H1 (cell line): ENCODE data around the gene RPL19. TPM values are rescaled to one million over a fixed set of nuclear protein-coding genes. Genes with fewer than 3 reads are reported as not detected.
A peak's percentile ranks its signal among the peaks of the same experiment; 100 is the strongest.

Source experiments
- CTCF ChIA-PET: fragments of 300-600 bp; sonication (Branson Sonifier 250); formaldehyde crosslinking; loops from one replicate; lab custom pipeline; 2021; ENCODE audit not compliant: partially characterized antibody; lab: Charles Lee
- POLR2A ChIA-PET: fragments of 300-600 bp; sonication (Branson Sonifier 250); formaldehyde crosslinking; loops from one replicate; lab custom pipeline; 2021; ENCODE audit warnings: inconsistent platforms; ENCODE audit not compliant: partially characterized antibody; lab: Charles Lee
- DNase-seq, 2 experiments: peaks; one replicate each; pipeline versions ENCODE4 v3.0.0 to v3.0.0-alpha.2; 2010 to 2022; ENCODE audit warnings: low spot score in 2 of 2, low read depth in 1 of 2, mixed read lengths in 1 of 2
- FAIRE-seq: peaks from 2 replicates; lab custom pipeline; 2011; peaks lifted over from hg19 to GRCh38; lab: Jason Lieb, UNC
- H2AFZ ChIP-seq: 2 replicates; pipeline ENCODE4 v1.8.1; 2012; ENCODE audit warnings: low read length, inconsistent platforms
- H2AK5ac ChIP-seq: 2 replicates; pipeline ENCODE4 v1.6.1; 2013; ENCODE audit warnings: low read depth, low read length
- H2BK120ac ChIP-seq: replicated peaks from 2 replicates; pipeline ENCODE3; 2013; ENCODE audit warnings: low read depth, low read length, inconsistent platforms
- H2BK12ac ChIP-seq: 2 replicates; pipeline ENCODE4 v1.6.1; 2013; ENCODE audit warnings: low read depth, low read length
- H2BK15ac ChIP-seq: 2 replicates; pipeline ENCODE4 v1.6.1; 2013; ENCODE audit warnings: low read length
- H2BK20ac ChIP-seq: 2 replicates; pipeline ENCODE4 v1.6.1; 2013; ENCODE audit warnings: low read length
- H2BK5ac ChIP-seq: 2 replicates; pipeline ENCODE4 v1.6.1; 2013; ENCODE audit warnings: low read depth, low read length
- H3K14ac ChIP-seq: 2 replicates; pipeline ENCODE4 v1.6.1; 2013; ENCODE audit warnings: inconsistent platforms; ENCODE audit not compliant: insufficient read length
- H3K18ac ChIP-seq: 2 replicates; pipeline ENCODE4 v1.6.1; 2013; ENCODE audit warnings: low read length; ENCODE audit errors: extremely low read depth
- H3K23ac ChIP-seq: 2 replicates; pipeline ENCODE4 v1.6.1; 2013; ENCODE audit warnings: inconsistent platforms; ENCODE audit not compliant: insufficient read length
- H3K23me2 ChIP-seq: 2 replicates; pipeline ENCODE4 v1.6.1; 2013; ENCODE audit warnings: low read depth, low read length
- H3K27ac ChIP-seq: 2 replicates; pipeline ENCODE4 v1.6.1; 2011; ENCODE audit warnings: low read depth, low read length, inconsistent platforms
- H3K27me3 ChIP-seq, 4 experiments: replicated peaks in 1 of 4; 1 replicate in 1 of 4; 2 replicates in 3 of 4; pipeline versions ENCODE4 v1.6.1 to v1.8.1; 2011 to 2013; ENCODE audit warnings: low read length in 3 of 4, mild to moderate bottlenecking in 3 of 4, inconsistent platforms in 2 of 4, mixed read lengths in 2 of 4, moderate library complexity in 1 of 4; ENCODE audit not compliant: control insufficient read depth in 3 of 4, insufficient read depth in 3 of 4; ENCODE audit errors: extremely low read depth in 1 of 4
- H3K36me3 ChIP-seq, 4 experiments: 2 replicates each; pipeline versions ENCODE4 v1.6.1 to v1.8.1; 2011 to 2013; ENCODE audit warnings: mild to moderate bottlenecking in 4 of 4, low read length in 3 of 4, moderate library complexity in 2 of 4, control low read depth in 1 of 4, inconsistent platforms in 1 of 4; ENCODE audit not compliant: insufficient read depth in 4 of 4, control insufficient read depth in 2 of 4
- H3K4ac ChIP-seq: replicated peaks from 2 replicates; pipeline ENCODE3; 2013; ENCODE audit warnings: low read length, low read depth, mixed read lengths, inconsistent platforms; ENCODE audit not compliant: insufficient read length
- H3K4me1 ChIP-seq, 4 experiments: replicated peaks in 1 of 4; 1 replicate in 1 of 4; 2 replicates in 3 of 4; pipeline versions ENCODE4 v1.6.1 to v1.8.1; 2011 to 2013; ENCODE audit warnings: low read length in 3 of 4, inconsistent platforms in 2 of 4, mixed read lengths in 1 of 4; ENCODE audit not compliant: insufficient read depth in 4 of 4, control insufficient read depth in 3 of 4
- H3K4me2 ChIP-seq, 2 experiments: 2 replicates each; pipeline versions ENCODE4 v1.6.1 to v1.8.1; 2011 to 2013; ENCODE audit warnings: low read depth in 2 of 2, low read length in 2 of 2, control low read depth in 1 of 2, inconsistent platforms in 1 of 2, mild to moderate bottlenecking in 1 of 2; ENCODE audit not compliant: insufficient read depth in 1 of 2
- H3K4me3 ChIP-seq, 4 experiments: fragments of 200-600, 300-600 bp in 1 of 4; sonication (generic), shearing (Covaris generic), sonication (Bioruptor Twin) in 1 of 4; 2 replicates each; pipeline versions ENCODE4 v1.5.1 to v1.8.1; 2011 to 2016; ENCODE audit warnings: low read length in 4 of 4, low read depth in 3 of 4, control low read depth in 2 of 4, inconsistent platforms in 2 of 4, mild to moderate bottlenecking in 2 of 4, mixed read lengths in 1 of 4, moderate library complexity in 1 of 4; ENCODE audit not compliant: insufficient read depth in 2 of 4; ENCODE audit errors: extremely low read depth in 1 of 4
- H3K56ac ChIP-seq: replicated peaks from 2 replicates; pipeline ENCODE3; 2013; ENCODE audit warnings: low read depth, mild to moderate bottlenecking, mixed read lengths, low read length, inconsistent platforms; ENCODE audit not compliant: insufficient read length
- H3K79me1 ChIP-seq: 2 replicates; pipeline ENCODE4 v1.6.1; 2013; ENCODE audit warnings: low read depth, low read length, control low read depth
- H3K79me2 ChIP-seq, 2 experiments: 2 replicates each; pipeline versions ENCODE4 v1.6.1 to v1.8.1; 2012 to 2013; ENCODE audit warnings: low read length in 2 of 2, mild to moderate bottlenecking in 2 of 2, inconsistent platforms in 1 of 2; ENCODE audit not compliant: insufficient read depth in 2 of 2, control insufficient read depth in 1 of 2
- H3K9ac ChIP-seq, 4 experiments: replicated peaks in 1 of 4; 1 replicate in 1 of 4; 2 replicates in 3 of 4; pipeline versions ENCODE4 v1.6.1 to v1.8.1; 2011 to 2013; ENCODE audit warnings: low read depth in 3 of 4, low read length in 3 of 4, control low read depth in 2 of 4, mild to moderate bottlenecking in 2 of 4, moderate library complexity in 2 of 4, inconsistent platforms in 1 of 4; ENCODE audit errors: extremely low read depth in 1 of 4
- H3K9me3 ChIP-seq, 2 experiments: 2 replicates each; pipeline versions ENCODE4 v1.6.1 to v1.8.1; 2012 to 2013; ENCODE audit warnings: mild to moderate bottlenecking in 2 of 2, moderate library complexity in 2 of 2, control low read depth in 1 of 2, inconsistent platforms in 1 of 2, low read depth in 1 of 2, low read length in 1 of 2, mixed read lengths in 1 of 2; ENCODE audit not compliant: insufficient read depth in 2 of 2
- H4K20me1 ChIP-seq, 2 experiments: replicated peaks in 1 of 2; 2 replicates each; pipeline versions ENCODE3 to v1.8.1; 2011 to 2013; ENCODE audit warnings: inconsistent platforms in 2 of 2, low read length in 2 of 2, mild to moderate bottlenecking in 1 of 2; ENCODE audit not compliant: insufficient read depth in 2 of 2, control insufficient read depth in 1 of 2
- H4K5ac ChIP-seq: 2 replicates; pipeline ENCODE4 v1.6.1; 2013; ENCODE audit warnings: low read length, low read depth, mixed read lengths, inconsistent platforms; ENCODE audit not compliant: insufficient read length
- H4K8ac ChIP-seq: 2 replicates; pipeline ENCODE4 v1.8.0; 2013; ENCODE audit warnings: mild to moderate bottlenecking, moderate library complexity, low read length, inconsistent platforms; ENCODE audit not compliant: insufficient read depth; ENCODE audit errors: extremely low read depth
- H4K91ac ChIP-seq: replicated peaks from 2 replicates; pipeline ENCODE3; 2013; ENCODE audit warnings: low read length, mixed read lengths, inconsistent platforms; ENCODE audit not compliant: insufficient read length
- CBX8 ChIP-seq: fragments of 300-800, 300-1000 bp; sonication (generic); IDR thresholded peaks from 2 replicates; pipeline ENCODE4 v1.7.1; 2016; ENCODE audit warnings: low read depth, low read length, borderline replicate concordance
- CREB1 ChIP-seq: IDR thresholded peaks from 2 replicates; pipeline ENCODE4 v1.6.1; 2012; ENCODE audit warnings: inconsistent platforms
- CTCF ChIP-seq, 3 experiments: IDR thresholded peaks; 1 replicate in 2 of 3; 2 replicates in 1 of 3; pipeline versions ENCODE4 v1.5.1 to v1.6.1; 2011; ENCODE audit warnings: low read length in 3 of 3, mild to moderate bottlenecking in 3 of 3, inconsistent platforms in 2 of 3, low read depth in 1 of 3, moderate library complexity in 1 of 3; ENCODE audit not compliant: insufficient read depth in 1 of 3; ENCODE audit errors: control extremely low read depth in 1 of 3
- FOSL1 ChIP-seq: IDR thresholded peaks from 2 replicates; pipeline ENCODE4 v1.6.1; 2011; ENCODE audit warnings: mild to moderate bottlenecking, low read depth, low read length, moderate library complexity; ENCODE audit not compliant: insufficient read depth
- KDM1A ChIP-seq: fragments of 200-600, 300-600 bp; sonication (generic); IDR thresholded peaks from 2 replicates; pipeline ENCODE4 v1.7.1; 2016; ENCODE audit warnings: mild to moderate bottlenecking, low read length, borderline replicate concordance
- NRF1 ChIP-seq: IDR thresholded peaks from 2 replicates; pipeline ENCODE4 v1.6.1; 2011; ENCODE audit warnings: mild to moderate bottlenecking, low read depth, low read length, improper control_type of control experiment
- SIX5 ChIP-seq: IDR thresholded peaks from 2 replicates; pipeline ENCODE4 v1.6.1; 2011; ENCODE audit warnings: mild to moderate bottlenecking, low read depth, low read length
- SP1 ChIP-seq: IDR thresholded peaks from 2 replicates; pipeline ENCODE4 v1.6.1; 2011; ENCODE audit warnings: low read depth, low read length
- SP2 ChIP-seq: IDR thresholded peaks from 2 replicates; pipeline ENCODE4 v1.6.1; 2012; ENCODE audit warnings: mild to moderate bottlenecking, low read length, inconsistent platforms
- WGBS, 2 experiments: shearing (Covaris generic) in 1 of 2; methylation state at CpG; one replicate each; pipeline versions ENCODE4 v1.1.6 to v1.1.7; 2013 to 2015; ENCODE audit warnings: low lambda C conversion rate in 2 of 2, mixed read lengths in 2 of 2, inconsistent platforms in 1 of 2, low coverage in 1 of 2, missing lambda C conversion rate in 1 of 2; ENCODE audit not compliant: insufficient replicate concordance in 2 of 2, insufficient coverage in 1 of 2, insufficient read length in 1 of 2; ENCODE audit errors: extremely low coverage in 1 of 2, missing lambda C conversion rate in 1 of 2; 5-methylcytosine and 5-hydroxymethylcytosine counted together
- polyA plus RNA-seq, 7 experiments: library from polyadenylated mRNA; depleted of rRNA in 3 of 7; stranded (reverse) in 5 of 7; unstranded in 2 of 7; fragments of >200 nt in 5 of 7; fragments of 200-250 nt in 2 of 7; gene quantifications; 1 replicate in 5 of 7; 2 replicates in 1 of 7; 4 replicates in 1 of 7; pipeline versions ENCODE4 v1.2.1 to v1.2.3, GENCODE V29; 2011 to 2013; ENCODE audit warnings: missing spikeins in 2 of 7, mixed read lengths in 2 of 7
- total RNA-seq: library from RNA; stranded (reverse); fragmentation: NEBNext Ultra II Directional; extraction: Animal tissue kit (Norgen Biotek cat#: 25700); gene quantifications from 2 replicates; pipeline ENCODE4 v1.2.1, GENCODE V29; 2021

Gene RPL19
- total and polyA plus RNA-seq, 2 of the 8 experiments (the other 6 are each of a cell fraction or from before 2014, with no cell fraction given) = 2,108 to 2,182 TPM

GRCh38 chr17:39225959-39226683 lies 26.0 kb downstream of the RPL19 start:
- Histone ChIP-seq H4K8ac (no peak overlapping the region), H3K27me3 (peaks cover 13 to 30% (median 26%) of the 10 kb centered on the region in 4 experiments; a peak in 6 of 7 replicates), H3K4me1 (peaks cover 0 to 16% (median 7%) of the 10 kb centered on the region in 4 experiments; a peak in 6 of 7 replicates), H3K14ac (no peak overlapping the region), H3K9ac (no peak overlapping the region), H2BK120ac (no peak overlapping the region), H2BK20ac (no peak overlapping the region), H3K79me2 (no peaks in the 10 kb centered on the region), H3K23ac (no peak overlapping the region), H3K36me3 (no peaks in the 10 kb centered on the region; a peak in 1 of 8 replicates), H3K4me2 (peak overlapping the region; percentile 55 to 72), H2BK12ac (no peak overlapping the region), H3K23me2 (peaks cover 8% of the 10 kb centered on the region; the same call in 1 of the 2 replicates), H4K91ac (no peak overlapping the region), H2AK5ac (no peak overlapping the region), H3K79me1 (no peaks in the 10 kb centered on the region), H3K18ac (no peak overlapping the region), H2AFZ (no peak overlapping the region), H3K9me3 (no peaks in the 10 kb centered on the region), H2BK5ac (no peak overlapping the region), H2BK15ac (no peak overlapping the region), H3K4me3 (peak overlapping the region in 3 of 4 experiments; percentile 11 to 73 (median 31); a peak in 5 of 8 replicates), H4K20me1 (no peaks in the 10 kb centered on the region), H3K56ac (no peak overlapping the region), H4K5ac (no peak overlapping the region), H3K4ac (no peak overlapping the region), H3K27ac (no peak overlapping the region)
- FAIRE-seq (no peak), DNase-seq (peak; percentile 81 to 98)
- 18% methylated on average over 24 of the region's 24 CpGs; no CpG with 5 or more reads in 1 of the 2 experiments for WGBS, 2 experiments
- CTCF ChIA-PET = interaction anchor here (0.6 to 1.2 kb wide), 10 partner anchors 9 to 80 kb away, joined by 3 to 14 read pairs (median 4); no protein-coding TSS in a partner anchor
- POLR2A ChIA-PET = interaction anchor here (0.6 to 1.6 kb wide), 8 partner anchors 13 to 235 kb away, joined by 3 to 11 read pairs (median 3); partner anchors contain the start of genes CDK12 and RPL19
- peak; percentile 42 for TF ChIP-seq NRF1
- peak; percentile 89; the same call in 1 of the 2 replicates for TF ChIP-seq KDM1A
- TF ChIP-seq CREB1 = peak; percentile 28; the same call in 1 of the 2 replicates
- TF ChIP-seq SIX5 = no peak
- TF ChIP-seq SP2 = no peak
- TF ChIP-seq CTCF (IDR thresholded peaks at IDR 0.05; ENCODE audit: control extremely low read depth in 1 of 3, insufficient read depth in 1 of 3, low read depth in 1 of 3, low read length in 3 of 3) = no peak
- peak; percentile 31; the same call in 1 of the 2 replicates for TF ChIP-seq SP1
- TF ChIP-seq CBX8 = no peak
- no peak for TF ChIP-seq FOSL1
